GM19452 (cell line): Measurements from ENCODE around the gene WWC1.

Experiments used
- ATAC-seq: cut with Tn5 transposase; IDR thresholded peaks from one replicate; pipeline ENCODE4 v1.9.1; 2021; ENCODE audit not compliant: unreplicated experiment

The WWC1 gene

GRCh38 chr5:168404365-168404764, 112.9 kb downstream of the WWC1 start:
- no peak for ATAC-seq

GRCh38 chr5:168407211-168407610, 115.8 kb downstream of the WWC1 start:
- ATAC-seq = no peak

- ATAC-seq = no peak
Measured at GRCh38 chr5:168408561-168409305, 117.3 kb downstream of the WWC1 start.

GRCh38 chr5:168409591-168410458, 118.4 kb downstream of the WWC1 start:
- no peak for ATAC-seq

GRCh38 chr5:168411871-168412270, 120.4 kb downstream of the WWC1 start:
- ATAC-seq = no peak

GRCh38 chr5:168413062-168413461, 121.6 kb downstream of the WWC1 start:
- ATAC-seq = no peak

- ATAC-seq = no peak
Measured at GRCh38 chr5:168413596-168413995, 122.2 kb downstream of the WWC1 start.

GRCh38 chr5:168415401-168415800, 124.0 kb downstream of the WWC1 start:
- ATAC-seq = no peak

- ATAC-seq = no peak
Measured at GRCh38 chr5:168415971-168416370, 124.5 kb downstream of the WWC1 start.

GRCh38 chr5:168417731-168418429, 126.4 kb downstream of the WWC1 start:
- no peak for ATAC-seq

- ATAC-seq = no peak
Measured at GRCh38 chr5:168420461-168420860, 129.0 kb downstream of the WWC1 start.

- ATAC-seq = no peak
Measured at GRCh38 chr5:168422431-168422830, 131.0 kb downstream of the WWC1 start.

- no peak for ATAC-seq
Measured at GRCh38 chr5:168423478-168423877, 132.0 kb downstream of the WWC1 start.

GRCh38 chr5:168423971-168424370, 132.5 kb downstream of the WWC1 start:
- no peak for ATAC-seq

GRCh38 chr5:168424594-168425323, 133.3 kb downstream of the WWC1 start:
- ATAC-seq = no peak

- ATAC-seq = no peak
Measured at GRCh38 chr5:168426007-168426863, 134.8 kb downstream of the WWC1 start.

GRCh38 chr5:168426864-168427172, 135.4 kb downstream of the WWC1 start:
- ATAC-seq = no peak

GRCh38 chr5:168427224-168427623, 135.8 kb downstream of the WWC1 start:
- ATAC-seq = no peak

- ATAC-seq = no peak
Measured at GRCh38 chr5:168428552-168428951, 137.1 kb downstream of the WWC1 start.

- no peak for ATAC-seq
Measured at GRCh38 chr5:168430296-168430695, 138.9 kb downstream of the WWC1 start.
